GM12892 (cell line): ENCODE measurements around the gene AKAP17A.

Source experiments
- DNase-seq: peaks from one replicate; pipeline ENCODE4 v3.0.0; 2011; ENCODE audit not compliant: insufficient read length
- FAIRE-seq: peaks from 2 replicates; lab custom pipeline; 2011; peaks lifted over from hg19 to GRCh38; lab: Jason Lieb, UNC
- POLR2A ChIP-seq: IDR thresholded peaks from 2 replicates; pipeline ENCODE4 v1.6.1; 2011; ENCODE audit warnings: low read depth, low read length, control low read depth
- POLR2AphosphoS5 ChIP-seq: IDR thresholded peaks from 2 replicates; pipeline ENCODE4 v1.6.1; 2011; ENCODE audit warnings: low read depth, low read length, control low read depth
- TAF1 ChIP-seq: IDR thresholded peaks from 2 replicates; pipeline ENCODE4 v1.6.1; 2011; ENCODE audit warnings: low read depth, mild to moderate bottlenecking, control low read depth, low read length, borderline replicate concordance

Gene AKAP17A

GRCh38 chrX:1587161-1587560 lies 4.2 kb upstream of the AKAP17A start:
- no peak for TF ChIP-seq POLR2AphosphoS5
- no peak for TF ChIP-seq TAF1
- TF ChIP-seq POLR2A: no peak
- no peak for DNase-seq
- FAIRE-seq: peak; percentile 91

DNA sequence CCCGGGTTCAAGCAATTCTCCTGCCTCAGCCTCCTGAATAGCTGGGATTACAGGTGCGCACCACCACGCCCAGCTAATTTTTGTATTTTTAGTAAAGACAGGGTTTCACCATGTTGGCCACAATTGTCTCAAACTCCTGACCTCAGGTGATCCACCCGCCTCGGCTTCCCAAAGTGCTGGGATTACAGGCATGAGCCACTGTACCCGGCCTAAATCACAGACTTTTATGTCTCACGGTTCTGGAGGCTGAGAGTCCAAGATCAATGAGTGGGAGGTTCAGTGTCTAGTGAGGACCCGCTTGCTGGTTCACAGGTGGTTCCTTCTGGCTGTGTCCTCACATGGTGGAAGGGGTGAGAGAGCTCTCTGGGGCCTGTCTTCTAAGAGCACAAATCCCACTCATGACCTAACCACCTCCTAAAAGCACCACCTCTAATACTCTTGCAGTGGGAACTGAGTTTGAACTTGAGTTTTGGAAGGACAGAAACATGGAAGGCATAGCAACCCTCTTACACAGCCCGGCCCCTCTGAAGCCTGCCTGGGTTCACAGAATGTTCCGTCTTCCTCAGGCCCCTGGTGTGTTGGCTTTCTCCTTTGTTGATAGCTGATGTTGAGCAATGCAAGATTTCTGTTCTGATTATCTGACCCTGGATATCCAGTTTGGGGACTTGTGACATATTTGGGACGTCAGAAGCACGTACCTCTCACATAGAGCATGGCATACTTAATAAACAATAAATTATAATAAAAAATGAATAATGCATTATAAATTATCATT lies 1.9 kb upstream of the AKAP17A start:
- FAIRE-seq (peak; percentile 67), DNase-seq (no peak)
- TF ChIP-seq POLR2A (no peak), POLR2AphosphoS5 (no peak), TAF1 (no peak)

GRCh38 chrX:1591863-1592469 lies 562 bp downstream of the AKAP17A start:
- FAIRE-seq (no peak), DNase-seq (no peak)
- TF ChIP-seq POLR2A (no peak; the same call in 1 of the 2 replicates), TAF1 (0 out of 2 replicates have a peak, but pooled peaks have one; percentile 23), POLR2AphosphoS5 (no peak)

- TF ChIP-seq TAF1: no peak
- no peak for TF ChIP-seq POLR2AphosphoS5
- no peak for TF ChIP-seq POLR2A
- peak; percentile 74 for DNase-seq
- FAIRE-seq: peak; percentile 87
These were observed 1.2 kb downstream of the AKAP17A start for GRCh38 chrX:1592470-1593142.

DNA sequence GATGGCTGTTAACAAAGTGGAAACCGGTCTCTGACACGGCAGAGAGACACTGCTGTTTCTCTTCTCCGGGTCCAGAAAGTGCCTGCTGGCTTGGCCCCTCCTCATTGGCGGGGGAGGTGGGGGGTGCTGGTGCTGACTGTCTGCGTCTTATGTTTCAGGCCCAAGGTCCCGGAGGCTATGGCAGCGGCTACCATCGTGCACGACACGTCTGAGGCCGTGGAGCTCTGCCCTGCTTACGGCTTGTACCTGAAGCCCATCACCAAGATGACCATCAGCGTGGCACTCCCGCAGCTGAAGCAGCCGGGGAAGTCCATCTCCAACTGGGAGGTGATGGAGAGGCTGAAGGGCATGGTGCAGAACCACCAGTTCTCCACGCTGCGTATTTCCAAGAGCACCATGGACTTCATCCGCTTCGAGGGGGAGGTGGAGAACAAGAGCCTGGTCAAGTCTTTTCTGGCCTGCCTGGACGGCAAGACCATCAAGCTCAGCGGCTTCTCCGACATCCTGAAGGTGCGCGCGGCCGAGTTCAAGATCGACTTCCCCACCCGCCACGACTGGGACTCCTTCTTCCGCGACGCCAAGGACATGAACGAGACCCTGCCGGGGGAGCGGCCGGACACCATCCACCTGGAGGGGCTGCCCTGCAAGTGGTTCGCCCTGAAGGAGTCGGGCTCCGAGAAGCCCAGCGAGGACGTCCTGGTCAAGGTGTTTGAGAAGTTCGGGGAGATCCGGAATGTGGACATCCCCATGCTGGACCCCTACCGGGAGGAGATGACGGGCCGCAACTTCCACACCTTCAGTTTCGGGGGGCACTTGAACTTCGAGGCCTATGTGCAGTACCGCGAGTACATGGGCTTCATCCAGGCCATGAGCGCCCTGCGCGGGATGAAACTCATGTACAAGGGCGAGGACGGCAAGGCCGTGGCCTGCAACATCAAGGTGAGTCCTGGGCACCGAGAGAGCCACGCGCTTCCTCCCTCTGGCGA lies 2.2 kb downstream of the AKAP17A start:
- no peak for FAIRE-seq
- no peak for DNase-seq
- TF ChIP-seq TAF1 (no peak), POLR2AphosphoS5 (no peak), POLR2A (no peak)

GRCh38 chrX:1595711-1596060 lies 4.3 kb downstream of the AKAP17A start:
- DNase-seq: no peak
- FAIRE-seq: no peak
- TF ChIP-seq POLR2AphosphoS5 (peak; percentile 45; the same call in 1 of the 2 replicates), POLR2A (no peak)

GRCh38 chrX:1596676-1597344 lies 5.4 kb downstream of the AKAP17A start:
- no peak for DNase-seq

GRCh38 chrX:1597345-1598020 lies 6.1 kb downstream of the AKAP17A start:
- DNase-seq: no peak
- no peak for FAIRE-seq
- TF ChIP-seq POLR2A (no peak), TAF1 (no peak), POLR2AphosphoS5 (no peak)

More at GRCh38 chrX:1596676-1597344, 5.4 kb downstream of the AKAP17A start:
- TF ChIP-seq POLR2A (no peak), POLR2AphosphoS5 (no peak), TAF1 (no peak)
- no peak for FAIRE-seq

- TF ChIP-seq TAF1 (no peak), POLR2A (no peak), POLR2AphosphoS5 (no peak)
- DNase-seq (no peak), FAIRE-seq (no peak)
These were observed 6.8 kb downstream of the AKAP17A start for GRCh38 chrX:1598021-1598875.
